ENCODE measurements around the gene SYT9. TPM values are rescaled to one million over a fixed set of nuclear protein-coding genes. Genes with fewer than 3 reads are reported as not detected.

SYT9 gene
- total and polyA plus RNA-seq, 2 of the 8 experiments (the other 6 are each of a cell fraction or from before 2014, with no cell fraction given): 1.5 to 2.9 TPM

DNA sequence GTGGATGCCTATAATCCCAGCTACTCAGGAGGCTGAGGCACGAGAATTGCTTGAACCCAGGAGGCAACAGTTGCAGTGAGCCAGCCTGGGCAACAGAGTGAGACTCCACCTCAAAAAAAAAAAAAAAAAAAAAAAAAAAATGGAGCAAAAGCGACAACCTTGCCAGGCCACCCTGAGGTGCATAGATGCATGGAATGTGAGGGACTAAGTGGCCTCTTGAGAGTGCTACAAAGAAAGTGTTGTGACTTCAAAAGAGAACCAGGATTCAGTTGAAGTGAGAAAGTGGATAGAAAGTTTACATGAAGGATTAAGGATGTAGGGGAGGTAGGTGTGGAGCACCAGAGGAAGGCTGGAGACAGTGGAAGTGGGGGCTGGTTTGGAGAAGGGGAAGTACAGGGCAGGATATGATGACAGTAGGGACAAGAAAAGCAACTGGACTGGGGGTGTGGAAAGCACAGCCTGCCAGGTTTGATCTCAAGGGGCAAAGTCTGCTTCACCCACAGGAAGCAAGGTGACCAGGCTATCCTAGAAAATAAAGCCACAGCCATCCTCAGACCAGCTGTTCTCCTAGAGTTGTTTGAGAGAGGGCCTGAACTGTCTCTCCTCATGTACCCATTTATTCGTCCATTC is 197.6 kb downstream of the SYT9 start:
- Histone ChIP-seq H2BK15ac (ENCODE audit: low read length) (no peak overlapping the region), H2BK20ac (ENCODE audit: low read length) (no peak overlapping the region), H3K4me2 (ENCODE audit: insufficient read depth in 1 of 2, low read depth in 2 of 2, low read length in 2 of 2) (no peak overlapping the region), H2BK5ac (ENCODE audit: low read depth, low read length) (no peak overlapping the region), H3K18ac (ENCODE audit: extremely low read depth, low read length) (no peak overlapping the region; the same call in 1 of the 2 replicates), H4K8ac (ENCODE audit: extremely low read depth, insufficient read depth, low read length) (no peak overlapping the region; the same call in 1 of the 2 replicates), H2AFZ (ENCODE audit: low read length) (no peak overlapping the region), H4K5ac (ENCODE audit: insufficient read length, low read depth, low read length) (no peak overlapping the region), H2BK12ac (ENCODE audit: low read depth, low read length) (no peak overlapping the region), H3K9ac (replicated peaks in 1 of 4; ENCODE audit: extremely low read depth in 1 of 4, low read depth in 3 of 4, low read length in 3 of 4) (no peak overlapping the region), H4K20me1 (replicated peaks in 1 of 2; ENCODE audit: control insufficient read depth in 1 of 2, insufficient read depth in 2 of 2, low read length in 2 of 2) (no peaks in the 10 kb centered on the region), H3K4me1 (replicated peaks in 1 of 4; ENCODE audit: control insufficient read depth in 3 of 4, insufficient read depth in 4 of 4, low read length in 3 of 4) (no peaks in the 10 kb centered on the region; a peak in 1 of 7 replicates), H3K14ac (ENCODE audit: insufficient read length) (no peak overlapping the region), H3K27me3 (replicated peaks in 1 of 4; ENCODE audit: control insufficient read depth in 3 of 4, extremely low read depth in 1 of 4, insufficient read depth in 3 of 4, low read length in 3 of 4) (no peaks in the 10 kb centered on the region), H3K23me2 (ENCODE audit: low read depth, low read length) (no peaks in the 10 kb centered on the region; the same call in 1 of the 2 replicates), H3K79me2 (ENCODE audit: control insufficient read depth in 1 of 2, insufficient read depth in 2 of 2, low read length in 2 of 2) (no peaks in the 10 kb centered on the region), H2BK120ac (replicated peaks; ENCODE audit: low read depth, low read length) (no peak overlapping the region), H3K27ac (ENCODE audit: low read depth, low read length) (no peak overlapping the region), H4K91ac (replicated peaks; ENCODE audit: insufficient read length, low read length) (no peak overlapping the region), H3K4me3 (ENCODE audit: extremely low read depth in 1 of 4, insufficient read depth in 2 of 4, low read depth in 3 of 4, low read length in 4 of 4) (no peak overlapping the region), H3K23ac (ENCODE audit: insufficient read length) (no peak overlapping the region), H2AK5ac (ENCODE audit: low read depth, low read length) (no peak overlapping the region), H3K9me3 (ENCODE audit: insufficient read depth in 2 of 2, low read depth in 1 of 2, low read length in 1 of 2) (no peaks in the 10 kb centered on the region), H3K79me1 (ENCODE audit: low read depth, low read length) (no peaks in the 10 kb centered on the region), H3K56ac (replicated peaks; ENCODE audit: insufficient read length, low read depth, low read length) (no peak overlapping the region), H3K36me3 (ENCODE audit: control insufficient read depth in 2 of 4, insufficient read depth in 4 of 4, low read length in 3 of 4) (no peaks in the 10 kb centered on the region), H3K4ac (replicated peaks; ENCODE audit: insufficient read length, low read depth, low read length) (no peak overlapping the region)
- ChIA-PET CTCF (ENCODE audit: partially characterized antibody) (interaction anchor here (1.6 to 2.7 kb wide), 3 partner anchors 100 to 218 kb away, joined by 6 to 11 read pairs (median 7); no protein-coding TSS in a partner anchor), POLR2A (ENCODE audit: partially characterized antibody) (no interaction called here)
- FAIRE-seq: no peak
- no peak for DNase-seq (ENCODE audit: low read depth in 1 of 2, low spot score in 2 of 2)
- WGBS, 2 experiments (ENCODE audit: extremely low coverage in 1 of 2, insufficient coverage in 1 of 2, insufficient read length in 1 of 2, insufficient replicate concordance in 2 of 2, low coverage in 1 of 2, low lambda C conversion rate in 2 of 2, missing lambda C conversion rate in 1 of 2): 79% methylated on average over 2 of the region's 3 CpGs; no CpG with 5 or more reads in 1 of the 2 experiments
- TF ChIP-seq PHF8 (conservative IDR thresholded peaks at IDR 0.05; ENCODE audit: low read depth, low read length): no peak
- no peak for TF ChIP-seq RBBP5 (IDR thresholded peaks at IDR 0.05; ENCODE audit: borderline replicate concordance, low read depth, low read length)
- no peak for TF ChIP-seq CHD1 (IDR thresholded peaks at IDR 0.05; ENCODE audit: low read depth, low read length)
- TF ChIP-seq GTF2F1 (IDR thresholded peaks at IDR 0.05; ENCODE audit: borderline replicate concordance, low read depth, low read length): no peak

Measured in H1 (cell line).